WI38 (cell line): ENCODE results near the gene ZNF367.

Source experiments
- H3K4me3 ChIP-seq: 2 replicates; pipeline ENCODE4 v1.5.1; 2011; ENCODE audit warnings: low read depth, mild to moderate bottlenecking, control low read depth, low read length
- CTCF ChIP-seq: IDR thresholded peaks from 2 replicates; pipeline ENCODE4 v1.5.1; 2012; ENCODE audit warnings: low read depth, mild to moderate bottlenecking, control low read depth, low read length

The ZNF367 gene

GRCh38 chr9:96423322-96423984 is 5.3 kb upstream of the ZNF367 start:
- TF ChIP-seq CTCF, result no peak

GRCh38 chr9:96420468-96421219 is 2.5 kb upstream of the ZNF367 start:
- no peak overlapping the region for H3K4me3 ChIP-seq
- no peak for TF ChIP-seq CTCF

More at GRCh38 chr9:96423322-96423984, 5.3 kb upstream of the ZNF367 start:
- no peak overlapping the region for H3K4me3 ChIP-seq

- TF ChIP-seq CTCF, result no peak
- peak overlapping the region; percentile 92 for H3K4me3 ChIP-seq
These were observed 1.5 kb upstream of the ZNF367 start for GRCh38 chr9:96419691-96419969.

DNA sequence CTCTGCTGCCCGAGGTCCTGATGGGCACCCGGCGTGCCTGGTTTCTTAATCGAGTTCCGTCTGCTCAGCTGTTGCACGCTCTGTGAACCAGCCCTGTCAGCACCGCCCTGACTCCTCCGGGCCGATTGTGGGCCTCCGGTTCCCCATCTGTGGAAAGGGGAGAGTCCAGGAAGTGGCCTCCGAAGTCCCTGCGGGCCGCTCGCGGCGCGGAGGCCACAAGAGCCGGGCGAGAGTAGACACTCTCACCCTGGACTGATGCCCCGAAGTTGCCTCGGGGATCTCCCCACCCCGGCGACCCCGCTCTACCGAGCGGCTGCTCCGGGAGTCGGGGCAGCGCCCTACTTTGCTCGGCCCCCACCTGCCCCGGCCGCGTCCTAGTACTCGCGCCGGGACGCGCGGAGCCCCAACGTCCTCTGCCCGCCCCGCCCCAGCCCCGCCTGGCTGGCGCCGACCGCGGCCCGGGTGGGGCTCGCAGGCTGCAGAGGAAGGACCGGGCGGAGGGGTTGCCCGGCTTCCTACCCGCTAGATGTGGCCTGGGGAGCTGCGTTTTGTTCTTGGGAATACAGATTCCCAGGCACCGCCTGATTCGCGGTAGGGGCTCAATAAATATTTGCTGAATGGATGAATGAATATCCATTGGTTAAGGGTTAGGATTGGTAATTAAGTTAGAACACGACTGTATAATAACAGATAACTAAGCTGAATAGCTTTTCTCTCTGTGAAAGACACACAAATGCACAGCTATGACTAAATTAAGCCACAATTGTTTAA is 935 bp upstream of the ZNF367 start:
- peak overlapping the region; percentile 92 for H3K4me3 ChIP-seq
- TF ChIP-seq CTCF, result no peak

DNA sequence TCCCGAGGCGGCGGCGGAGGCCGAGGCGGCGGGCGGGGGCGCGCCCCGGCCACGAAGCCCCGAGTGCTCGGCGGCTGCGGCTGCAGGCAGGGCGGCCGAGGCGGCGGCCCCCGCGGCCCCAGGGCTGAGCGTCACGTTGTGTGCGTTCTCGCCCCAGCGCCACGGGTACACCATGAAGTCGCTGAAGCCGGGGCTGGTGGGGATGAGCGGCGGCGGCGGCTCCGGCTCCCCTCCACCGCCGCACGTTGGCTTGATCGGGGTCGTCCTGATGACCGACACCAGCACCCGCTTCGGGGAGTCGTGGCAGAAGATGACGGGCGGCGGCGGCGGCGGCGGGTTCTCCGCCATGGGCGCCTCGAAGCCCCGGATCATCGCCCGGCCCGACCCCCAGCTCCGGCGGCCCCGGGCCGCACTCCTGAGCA is 498 bp downstream of the ZNF367 start:
- no peak for TF ChIP-seq CTCF

GRCh38 chr9:96417051-96417586 is 1.1 kb downstream of the ZNF367 start:
- no peak for TF ChIP-seq CTCF
- H3K4me3 ChIP-seq, result peak overlapping the region; percentile 92

More for the DNA sequence above, 498 bp downstream of the ZNF367 start:
- H3K4me3 ChIP-seq, result peak overlapping the region; percentile 92
